Lung (tissue), 12 donors: ENCODE data around the gene TTC34. TPM values are rescaled to one million over a fixed set of nuclear protein-coding genes. Genes with fewer than 3 reads are reported as not detected.

Source experiments
- ATAC-seq: fragments of 200-7000 bp; cut with Tn5 transposase; one replicate; pipeline ENCODE4 v1.9.1; 2020; ENCODE audit warnings: moderate number of reproducible peaks; ENCODE audit not compliant: insufficient read depth, low FRiP score
- DNase-seq, 3 donors: peaks; one replicate each; pipeline ENCODE4 v3.0.0-alpha.2; 2013 to 2017
- H3K27ac ChIP-seq, 2 donors: one replicate each; pipeline ENCODE4 v1.5.1; 2013; ENCODE audit warnings: mild to moderate bottlenecking in 2 of 2, moderate library complexity in 2 of 2, control low read depth in 1 of 2, inconsistent platforms in 1 of 2, low read depth in 1 of 2, low read length in 1 of 2
- H3K27me3 ChIP-seq, 3 donors: one replicate each; pipeline ENCODE4 v1.5.1; 2013; ENCODE audit warnings: low read length in 2 of 3; ENCODE audit not compliant: control insufficient read depth in 3 of 3, insufficient read depth in 3 of 3
- H3K36me3 ChIP-seq, 4 donors: one replicate each; pipeline ENCODE4 v1.5.1; 2013; ENCODE audit warnings: low read length in 4 of 4, mild to moderate bottlenecking in 1 of 4, moderate library complexity in 1 of 4; ENCODE audit not compliant: control insufficient read depth in 4 of 4, insufficient read depth in 4 of 4
- H3K4me1 ChIP-seq, 5 donors: one replicate each; pipeline ENCODE4 v1.5.1; 2013; ENCODE audit warnings: low read length in 5 of 5, mild to moderate bottlenecking in 2 of 5, moderate library complexity in 1 of 5; ENCODE audit not compliant: control insufficient read depth in 5 of 5, insufficient read depth in 5 of 5
- H3K4me3 ChIP-seq: one replicate; pipeline ENCODE4 v1.5.1; 2013; ENCODE audit warnings: mild to moderate bottlenecking, control low read depth, moderate library complexity
- H3K9ac ChIP-seq, 2 donors: one replicate each; pipeline ENCODE4 v1.5.1; 2013; ENCODE audit warnings: low read length in 2 of 2, control low read depth in 1 of 2; ENCODE audit not compliant: insufficient read depth in 1 of 2
- H3K9me3 ChIP-seq, 4 donors: one replicate each; pipeline ENCODE4 v1.5.1; 2013; ENCODE audit warnings: low read length in 3 of 4, mild to moderate bottlenecking in 1 of 4, moderate library complexity in 1 of 4; ENCODE audit not compliant: control insufficient read depth in 4 of 4, insufficient read depth in 3 of 4
- WGBS, 2 donors: extraction: QIAGEN DNeasy Blood & Tissue Kit; methylation state at CpG; one replicate each; pipeline ENCODE4 v1.1.7; 2013; 5-methylcytosine and 5-hydroxymethylcytosine counted together
- polyA plus RNA-seq, 2 donors: library from polyadenylated mRNA; stranded (reverse); fragments of 200-250 nt; gene quantifications; one replicate each; pipeline ENCODE4 v1.2.1, GENCODE V29; 2013
- total RNA-seq, 2 donors: library from RNA; depleted of rRNA in 1 of 2; stranded (reverse); fragments of >200 nt in 1 of 2; gene quantifications; one replicate each; pipeline ENCODE4 v1.2.1, GENCODE V29; 2014 to 2021
- TF ChIP-seq, protein P1 (sequence below): IDR thresholded peaks from 2 replicates; pipeline ENCODE4 v1.5.1; 2012; ENCODE audit warnings: mild to moderate bottlenecking; ENCODE audit errors: control extremely low read depth, extremely low read depth
- donor health status: control.
- donor health status: control.
- donor health status: Bipolar disorder and iron deficiency.
- donor health status: healthy.
- donor health status: DM: yes; HTN: yes; CAD: no.

Gene TTC34
- total and polyA plus RNA-seq, 4 donors: 0.30 to 3.3 (median 0.75) TPM

DNA sequence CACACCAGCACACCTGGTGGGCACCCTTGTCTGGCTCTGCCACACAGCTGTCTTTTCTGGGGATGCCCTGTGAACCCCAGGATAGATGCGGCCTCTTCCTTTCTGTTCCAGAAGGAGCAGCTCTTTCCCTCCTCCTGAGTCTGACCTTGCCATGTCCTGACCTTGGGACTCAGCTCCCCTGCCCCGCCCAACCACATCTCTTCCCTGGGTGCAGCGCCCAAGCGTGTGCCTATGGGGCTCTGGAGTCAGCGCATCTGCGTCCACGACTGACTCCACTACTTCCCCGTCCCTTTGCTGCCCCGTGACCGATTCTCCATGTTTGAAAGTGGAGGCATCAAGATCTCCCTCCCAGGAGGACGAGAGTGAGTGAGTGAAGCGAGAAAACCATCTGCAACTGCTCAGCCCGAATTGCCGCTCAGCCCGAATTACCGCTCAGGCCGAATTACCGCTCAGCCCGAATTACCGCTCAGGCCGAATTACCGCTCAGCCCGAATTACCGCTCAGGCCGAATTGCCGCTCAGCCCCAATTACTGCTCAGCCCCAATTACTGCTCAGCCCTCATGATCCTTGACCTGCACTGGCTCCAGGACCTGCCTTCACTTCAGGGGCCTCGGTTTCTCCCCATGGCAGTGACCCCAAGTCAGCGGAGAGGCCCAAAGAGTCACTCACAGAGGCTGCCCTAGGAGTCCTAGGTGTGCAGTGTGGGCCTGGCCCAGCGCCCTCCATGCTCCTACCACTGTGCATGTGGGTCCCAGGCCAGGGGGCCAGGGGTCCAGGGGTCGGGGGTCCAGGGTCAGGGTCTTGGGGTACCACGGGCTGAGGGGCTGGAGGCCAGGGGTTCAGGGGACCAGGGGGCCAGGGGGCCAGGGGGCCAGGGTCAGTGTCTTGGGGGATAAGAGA is 18.6 kb upstream of the TTC34 start:
- WGBS, 2 donors: 92 to 95% methylated on average over 31 of the region's 31 CpGs
- TF ChIP-seq, protein P1, sequence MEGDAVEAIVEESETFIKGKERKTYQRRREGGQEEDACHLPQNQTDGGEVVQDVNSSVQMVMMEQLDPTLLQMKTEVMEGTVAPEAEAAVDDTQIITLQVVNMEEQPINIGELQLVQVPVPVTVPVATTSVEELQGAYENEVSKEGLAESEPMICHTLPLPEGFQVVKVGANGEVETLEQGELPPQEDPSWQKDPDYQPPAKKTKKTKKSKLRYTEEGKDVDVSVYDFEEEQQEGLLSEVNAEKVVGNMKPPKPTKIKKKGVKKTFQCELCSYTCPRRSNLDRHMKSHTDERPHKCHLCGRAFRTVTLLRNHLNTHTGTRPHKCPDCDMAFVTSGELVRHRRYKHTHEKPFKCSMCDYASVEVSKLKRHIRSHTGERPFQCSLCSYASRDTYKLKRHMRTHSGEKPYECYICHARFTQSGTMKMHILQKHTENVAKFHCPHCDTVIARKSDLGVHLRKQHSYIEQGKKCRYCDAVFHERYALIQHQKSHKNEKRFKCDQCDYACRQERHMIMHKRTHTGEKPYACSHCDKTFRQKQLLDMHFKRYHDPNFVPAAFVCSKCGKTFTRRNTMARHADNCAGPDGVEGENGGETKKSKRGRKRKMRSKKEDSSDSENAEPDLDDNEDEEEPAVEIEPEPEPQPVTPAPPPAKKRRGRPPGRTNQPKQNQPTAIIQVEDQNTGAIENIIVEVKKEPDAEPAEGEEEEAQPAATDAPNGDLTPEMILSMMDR: no peak
- Histone ChIP-seq H3K4me1 (peaks cover 0 to 8% (median 0%) of the 10 kb centered on the region in 5 donors), H3K36me3 (no peaks in the 10 kb centered on the region), H3K27me3 (peaks cover 0 to 3% (median 0%) of the 10 kb centered on the region in 3 donors), H3K9me3 (peaks cover 0 to 2% (median 0%) of the 10 kb centered on the region in 4 donors), H3K27ac (no peak overlapping the region), H3K9ac (no peak overlapping the region), H3K4me3 (no peak overlapping the region)
- no peak for ATAC-seq
- no peak for DNase-seq

DNA sequence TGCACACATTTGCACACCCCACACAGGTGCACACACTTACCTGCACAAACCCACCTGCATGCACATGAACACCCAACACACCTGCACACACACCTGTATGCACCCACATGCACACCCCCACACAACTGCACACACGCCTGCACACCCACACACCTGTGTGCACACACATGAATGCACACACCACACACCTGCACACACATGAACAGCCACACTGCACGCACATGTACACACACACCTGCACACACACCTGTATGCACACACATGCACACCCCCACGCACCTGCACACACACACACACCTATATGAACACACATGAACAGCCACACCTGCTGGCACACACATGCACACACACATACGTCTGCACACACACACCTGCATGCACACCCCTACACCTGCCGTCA is 17.9 kb upstream of the TTC34 start:
- H3K9ac ChIP-seq: no peak overlapping the region
- H3K4me3 ChIP-seq: no peak overlapping the region
- peaks cover 0 to 4% (median 0%) of the 10 kb centered on the region in 4 donors for H3K9me3 ChIP-seq
- 86 to 99% methylated on average over 5 of the region's 5 CpGs for WGBS, 2 donors
- peaks cover 0 to 8% (median 0%) of the 10 kb centered on the region in 5 donors for H3K4me1 ChIP-seq
- TF ChIP-seq, protein P1: no peak
- no peak for DNase-seq
- H3K27ac ChIP-seq: no peak overlapping the region
- no peak for ATAC-seq
- peaks cover 0 to 3% (median 0%) of the 10 kb centered on the region in 3 donors for H3K27me3 ChIP-seq
- no peaks in the 10 kb centered on the region for H3K36me3 ChIP-seq

DNA sequence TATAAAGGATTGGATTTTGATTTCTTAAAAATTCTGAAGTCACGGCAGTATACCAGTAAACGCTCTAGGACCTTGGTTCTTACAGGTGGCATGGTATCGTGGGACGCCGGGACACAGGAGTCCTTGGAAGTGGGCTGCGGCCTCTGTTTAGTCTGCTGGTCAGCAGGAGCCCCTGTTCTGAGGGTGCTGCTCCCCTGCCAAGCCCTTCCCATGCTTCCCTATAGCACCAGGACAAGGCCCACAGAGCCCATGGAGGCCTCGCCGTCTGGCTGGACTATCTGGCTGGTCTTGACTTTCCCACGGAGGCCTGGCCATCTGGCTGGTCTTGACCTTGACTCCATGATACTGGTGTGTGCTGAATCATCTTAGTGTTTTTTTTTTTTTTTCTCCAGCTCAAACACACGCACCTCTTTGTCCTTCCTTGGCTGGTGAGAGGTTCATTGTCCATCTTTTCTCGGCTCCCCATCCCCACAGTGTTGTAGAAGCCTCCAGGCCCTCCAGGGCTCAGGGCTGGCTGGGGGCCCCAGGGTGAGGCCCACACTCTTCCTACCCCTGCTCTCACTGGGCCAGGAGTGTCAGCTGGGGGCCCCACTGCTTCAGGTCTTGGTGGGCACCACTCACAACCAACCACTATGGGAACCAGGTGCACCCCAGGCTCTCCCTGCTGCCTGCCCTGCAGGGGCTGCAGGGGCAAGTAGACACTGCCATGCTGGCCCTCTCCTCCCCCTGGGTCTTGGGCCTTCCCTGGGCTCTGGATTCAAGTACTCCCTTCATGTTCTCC is 16.5 kb upstream of the TTC34 start:
- no peak for DNase-seq
- WGBS, 2 donors: 89 to 93% methylated on average over 11 of the region's 11 CpGs
- no peaks in the 10 kb centered on the region for H3K27me3 ChIP-seq
- H3K4me3 ChIP-seq: no peak overlapping the region
- H3K9me3 ChIP-seq: peaks cover 0 to 7% (median 1%) of the 10 kb centered on the region in 4 donors
- no peak overlapping the region for H3K27ac ChIP-seq
- ATAC-seq: no peak
- H3K9ac ChIP-seq: no peak overlapping the region
- TF ChIP-seq, protein P1: no peak
- H3K4me1 ChIP-seq: peaks cover 0 to 8% (median 0%) of the 10 kb centered on the region in 5 donors
- no peaks in the 10 kb centered on the region for H3K36me3 ChIP-seq
